Kidney (tissue), 14 donors: ENCODE data around the gene MRPL58. TPM values are rescaled to one million over a fixed set of nuclear protein-coding genes. Genes with fewer than 3 reads are reported as not detected.

Source experiments
- DNase-seq, 5 donors: peaks; one replicate each; pipeline ENCODE4 v3.0.0-alpha.2; 2013 to 2020
- FAIRE-seq: peaks from 2 replicates; lab custom pipeline; 2012; peaks lifted over from hg19 to GRCh38; lab: Jason Lieb, UNC
- H3K27ac ChIP-seq, 2 donors: one replicate each; pipeline ENCODE4 v1.7.0; 2013; ENCODE audit warnings: low read depth in 2 of 2, low read length in 2 of 2, inconsistent platforms in 1 of 2
- H3K27me3 ChIP-seq: one replicate; pipeline ENCODE4 v1.7.1; 2013; ENCODE audit warnings: low read length, inconsistent platforms; ENCODE audit not compliant: control insufficient read depth, insufficient read depth
- H3K36me3 ChIP-seq, 3 donors: one replicate each; pipeline versions ENCODE4 v1.7.0 to v1.7.1; 2013; ENCODE audit warnings: low read length in 3 of 3, control low read depth in 1 of 3, inconsistent platforms in 1 of 3; ENCODE audit not compliant: insufficient read depth in 3 of 3, control insufficient read depth in 2 of 3
- H3K4me1 ChIP-seq, 3 donors: one replicate each; pipeline versions ENCODE4 v1.7.0 to v1.7.1; 2013; ENCODE audit warnings: low read length in 3 of 3, inconsistent platforms in 1 of 3, low read depth in 1 of 3; ENCODE audit not compliant: control insufficient read depth in 2 of 3, insufficient read depth in 2 of 3
- H3K4me3 ChIP-seq, 3 donors: one replicate each; pipeline versions ENCODE4 v1.7.0 to v1.8.1; 2013; ENCODE audit warnings: low read length in 3 of 3, control low read depth in 1 of 3, inconsistent platforms in 1 of 3
- H3K9ac ChIP-seq, 3 donors: one replicate each; pipeline versions ENCODE4 v1.7.0 to v1.7.1; 2013; ENCODE audit warnings: low read length in 3 of 3, control low read depth in 1 of 3, inconsistent platforms in 1 of 3
- H3K9me3 ChIP-seq, 3 donors: one replicate each; pipeline versions ENCODE4 v1.7.0 to v1.7.1; 2013; ENCODE audit warnings: low read length in 3 of 3, control low read depth in 1 of 3, inconsistent platforms in 1 of 3; ENCODE audit not compliant: control insufficient read depth in 2 of 3, insufficient read depth in 1 of 3
- intact Hi-C: fragments of 100-400 bp; cut with DNase I; formaldehyde crosslinking; loops from one replicate; pipeline ENCODE4 v1.11.1; 2022
- polyA plus RNA-seq: library from polyadenylated mRNA; stranded (reverse); fragments of 350-450 nt; fragmentation: Illumina TruSeq; extraction: RNeasy Lipid Tissue Mini Kit (QIAGEN cat#74804); gene quantifications from one replicate; pipeline ENCODE4 v1.2.3, GENCODE V29; 2014; ENCODE audit warnings: low read depth, low replicate concordance; ENCODE audit not compliant: insufficient read depth
- total RNA-seq: library from RNA; stranded (reverse); fragmentation: NEBNext Ultra II Directional; extraction: Animal tissue kit (Norgen Biotek cat#: 25700); gene quantifications from one replicate; pipeline ENCODE4 v1.2.1, GENCODE V29; 2021
- TF ChIP-seq, protein P1 (sequence below): IDR thresholded peaks from 3 replicates; pipeline ENCODE4 v1.5.1; 2012; ENCODE audit warnings: mild to moderate bottlenecking, moderate library complexity, borderline replicate concordance; ENCODE audit not compliant: insufficient read depth; ENCODE audit errors: extremely low read depth
- donor health status: control.
- donor health status: control.
- donor health status: control.
- donor health status: control.
- donor health status: control.
- donor health status: DM: yes; HTN: yes; CAD: no.
- donor health status: Normal renal cell carcinoma (clear cell type).

The MRPL58 gene
- total and polyA plus RNA-seq, 2 donors from 2014 or later = 23.1 to 84.5 TPM

DNA sequence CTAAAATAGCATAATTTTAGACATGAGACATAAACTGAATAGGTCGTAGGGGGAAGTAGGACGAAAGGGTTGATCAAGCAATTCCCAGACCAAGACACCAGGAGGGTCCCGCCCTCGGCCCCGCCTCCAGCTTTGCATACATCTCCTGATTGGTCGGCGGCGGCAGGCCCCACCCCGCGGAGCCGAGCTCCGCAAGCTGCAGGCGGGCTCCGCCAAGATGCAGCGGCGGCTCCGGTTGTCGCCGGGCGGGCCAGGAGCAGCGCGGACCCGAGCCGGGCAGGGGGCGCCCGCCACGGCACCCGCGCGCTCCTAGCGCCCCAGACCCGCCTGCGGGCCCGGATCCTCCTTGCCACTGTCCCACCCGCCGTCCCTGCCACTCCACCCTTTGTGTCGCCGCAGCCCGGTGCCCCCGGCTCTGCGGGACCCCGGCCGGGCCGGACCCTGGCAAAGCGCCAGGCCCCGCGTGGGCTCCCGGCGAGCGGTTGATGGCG lies 25.0 kb upstream of the MRPL58 start, which contains the start of gene CDR2L:
CDR2L (plus strand) TSS at position 215 of the 491 bp plus-strand sequence. CDS start 412 bp downstream, outside the sequence.
- Histone ChIP-seq H3K27ac (peak within 1 kb of the TSS; percentile 95 to 96), H3K9ac (peak within 1 kb of the TSS; percentile 54 to 92 (median 81)), H3K36me3 (no peaks in the 10 kb centered on the region), H3K9me3 (no peaks in the 10 kb centered on the region), H3K4me1 (peaks cover 3 to 22% (median 14%) of the 10 kb centered on the region in 3 donors), H3K27me3 (no peaks in the 10 kb centered on the region), H3K4me3 (peak within 1 kb of the TSS; percentile 67 to 80 (median 74))
- intact Hi-C loops = no loop called here
- TF ChIP-seq, protein P1, sequence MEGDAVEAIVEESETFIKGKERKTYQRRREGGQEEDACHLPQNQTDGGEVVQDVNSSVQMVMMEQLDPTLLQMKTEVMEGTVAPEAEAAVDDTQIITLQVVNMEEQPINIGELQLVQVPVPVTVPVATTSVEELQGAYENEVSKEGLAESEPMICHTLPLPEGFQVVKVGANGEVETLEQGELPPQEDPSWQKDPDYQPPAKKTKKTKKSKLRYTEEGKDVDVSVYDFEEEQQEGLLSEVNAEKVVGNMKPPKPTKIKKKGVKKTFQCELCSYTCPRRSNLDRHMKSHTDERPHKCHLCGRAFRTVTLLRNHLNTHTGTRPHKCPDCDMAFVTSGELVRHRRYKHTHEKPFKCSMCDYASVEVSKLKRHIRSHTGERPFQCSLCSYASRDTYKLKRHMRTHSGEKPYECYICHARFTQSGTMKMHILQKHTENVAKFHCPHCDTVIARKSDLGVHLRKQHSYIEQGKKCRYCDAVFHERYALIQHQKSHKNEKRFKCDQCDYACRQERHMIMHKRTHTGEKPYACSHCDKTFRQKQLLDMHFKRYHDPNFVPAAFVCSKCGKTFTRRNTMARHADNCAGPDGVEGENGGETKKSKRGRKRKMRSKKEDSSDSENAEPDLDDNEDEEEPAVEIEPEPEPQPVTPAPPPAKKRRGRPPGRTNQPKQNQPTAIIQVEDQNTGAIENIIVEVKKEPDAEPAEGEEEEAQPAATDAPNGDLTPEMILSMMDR = no peak
- DNase-seq (peak; percentile 97 to 99 (median 97)), FAIRE-seq (no peak)

DNA sequence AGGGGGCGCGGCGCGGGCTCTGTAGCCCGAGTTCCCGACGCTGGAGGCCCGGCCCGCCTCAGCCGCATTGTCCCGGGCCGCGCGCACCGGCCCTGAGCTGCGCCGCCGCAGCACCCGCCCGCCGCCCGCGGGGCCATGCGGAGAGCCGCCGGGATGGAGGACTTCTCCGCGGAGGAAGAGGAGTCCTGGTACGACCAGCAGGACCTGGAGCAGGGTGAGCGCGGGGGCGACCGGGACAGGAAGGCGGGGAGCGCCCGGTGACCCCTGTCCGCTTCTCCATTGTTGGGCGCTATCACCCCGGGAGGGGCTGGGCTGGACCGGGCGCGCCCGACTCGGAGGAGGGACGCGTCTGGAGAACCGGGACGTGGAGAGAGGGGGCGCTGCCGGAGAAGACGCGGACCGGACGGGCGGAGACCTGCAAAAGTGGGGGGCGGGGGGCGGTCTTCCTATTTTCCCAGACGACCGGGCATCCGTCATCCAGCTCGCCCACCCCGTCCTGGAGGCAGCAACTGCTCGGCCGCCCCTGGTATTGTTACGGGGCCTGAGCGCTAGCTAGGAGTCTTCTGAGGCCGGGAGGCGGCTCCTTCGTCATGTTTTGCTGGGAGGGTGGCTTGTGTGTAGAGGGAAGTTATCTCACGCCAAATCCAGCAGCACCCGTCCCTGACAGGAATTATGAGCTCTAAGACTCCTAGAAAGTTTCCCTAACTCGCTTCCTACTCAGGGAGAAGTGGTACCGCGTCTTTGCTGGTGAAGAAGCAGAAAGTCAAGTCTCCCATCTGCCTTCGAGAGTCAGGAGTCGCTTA lies 24.4 kb upstream of the MRPL58 start:
- H3K36me3 ChIP-seq = no peaks in the 10 kb centered on the region
- FAIRE-seq = no peak
- no peaks in the 10 kb centered on the region for H3K27me3 ChIP-seq
- TF ChIP-seq, protein P1 = peak; percentile 3
- H3K9ac ChIP-seq = peak overlapping the region; percentile 54 to 92 (median 81)
- peaks cover 3 to 28% (median 20%) of the 10 kb centered on the region in 3 donors for H3K4me1 ChIP-seq
- peak; percentile 87 to 95 (median 91) for DNase-seq
- intact Hi-C loops = no loop called here
- peak overlapping the region; percentile 67 to 80 (median 74) for H3K4me3 ChIP-seq
- H3K27ac ChIP-seq = peak overlapping the region; percentile 95 to 96
- no peaks in the 10 kb centered on the region for H3K9me3 ChIP-seq

DNA sequence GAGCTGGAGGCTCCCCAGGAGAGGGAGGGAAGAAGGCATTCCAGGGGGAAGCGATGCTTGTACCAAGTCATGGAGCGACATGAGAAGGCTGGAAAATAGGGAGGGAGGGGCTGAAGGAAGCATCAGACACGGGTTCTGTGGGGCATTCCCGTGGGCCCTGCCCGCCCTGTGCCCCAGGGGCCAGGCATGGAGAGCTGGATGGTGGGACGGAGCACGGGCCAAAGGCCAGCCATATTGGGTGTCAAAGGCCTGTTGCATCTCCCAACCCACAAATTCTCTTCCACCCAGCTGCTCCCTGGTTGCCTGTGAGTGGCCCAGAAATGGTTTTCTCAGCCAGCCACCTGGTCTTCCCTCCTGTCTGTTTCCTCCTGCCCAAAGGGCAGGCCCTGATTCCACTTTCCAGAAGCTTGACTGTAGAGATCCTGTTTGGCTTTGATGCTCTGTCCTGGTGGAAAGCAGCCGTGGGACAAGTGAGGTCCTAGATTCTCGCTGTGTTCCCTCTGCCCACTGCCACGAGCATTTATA lies 21.8 kb upstream of the MRPL58 start:
- TF ChIP-seq, protein P1 = no peak
- H3K9ac ChIP-seq = peak overlapping the region in 1 of 3 donors; percentile 12
- H3K4me3 ChIP-seq = no peak overlapping the region
- intact Hi-C loops = no loop called here
- peak overlapping the region in 1 of 2 donors; percentile 42 for H3K27ac ChIP-seq
- DNase-seq (no peak), FAIRE-seq (no peak)
- H3K36me3 ChIP-seq = no peaks in the 10 kb centered on the region
- peaks cover 3 to 33% (median 20%) of the 10 kb centered on the region in 3 donors for H3K4me1 ChIP-seq
- H3K9me3 ChIP-seq = no peaks in the 10 kb centered on the region
- H3K27me3 ChIP-seq = no peaks in the 10 kb centered on the region
